Trophoblast cell (in vitro differentiated cells and primary cell): ENCODE data around the gene GGPS1.

Experiments used
- DNase-seq, 2 donors: peaks; one replicate each; pipeline ENCODE4 v3.0.0-alpha.2; 2016
- H2AFZ ChIP-seq: 2 replicates; pipeline ENCODE4 v1.6.1; 2013; ENCODE audit warnings: low read length, moderate library complexity, mild to moderate bottlenecking; ENCODE audit not compliant: insufficient read depth, poor library complexity
- H2AK5ac ChIP-seq: 2 replicates; pipeline ENCODE4 v1.6.1; 2013; ENCODE audit warnings: mild to moderate bottlenecking, low read length
- H2BK120ac ChIP-seq: 2 replicates; pipeline ENCODE4 v1.6.1; 2013; ENCODE audit warnings: low read length, mild to moderate bottlenecking, moderate library complexity; ENCODE audit not compliant: insufficient read depth, poor library complexity
- H2BK12ac ChIP-seq: 2 replicates; pipeline ENCODE4 v1.6.1; 2013; ENCODE audit warnings: mild to moderate bottlenecking, low read length, moderate library complexity
- H2BK5ac ChIP-seq: 2 replicates; pipeline ENCODE4 v1.6.1; 2013; ENCODE audit warnings: low read length, low read depth, moderate library complexity, mild to moderate bottlenecking; ENCODE audit not compliant: poor library complexity
- H3K14ac ChIP-seq: 2 replicates; pipeline ENCODE4 v1.6.1; 2013; ENCODE audit warnings: mild to moderate bottlenecking, low read length
- H3K18ac ChIP-seq: 2 replicates; pipeline ENCODE4 v1.6.1; 2013; ENCODE audit warnings: mild to moderate bottlenecking, low read length
- H3K23ac ChIP-seq: 2 replicates; pipeline ENCODE4 v1.6.1; 2013; ENCODE audit warnings: low read length
- H3K27ac ChIP-seq: 2 replicates; pipeline ENCODE4 v1.5.1; 2013; ENCODE audit warnings: low read depth, mild to moderate bottlenecking, inconsistent platforms, low read length, moderate library complexity
- H3K27me3 ChIP-seq: 2 replicates; pipeline ENCODE4 v1.6.1; 2013; ENCODE audit warnings: inconsistent platforms, mild to moderate bottlenecking, low read length, moderate library complexity; ENCODE audit not compliant: insufficient read depth
- H3K36me3 ChIP-seq, 2 experiments: 1 replicate in 1 of 2; 2 replicates in 1 of 2; pipeline ENCODE4 v1.6.1; 2013; ENCODE audit warnings: low read length in 2 of 2, mild to moderate bottlenecking in 2 of 2, moderate library complexity in 1 of 2; ENCODE audit not compliant: insufficient read depth in 2 of 2, control insufficient read depth in 1 of 2
- H3K4ac ChIP-seq: 2 replicates; pipeline ENCODE4 v1.6.1; 2013; ENCODE audit warnings: low read depth, mild to moderate bottlenecking, low read length, moderate library complexity
- H3K4me1 ChIP-seq, 2 experiments: 1 replicate in 1 of 2; 2 replicates in 1 of 2; pipeline ENCODE4 v1.6.1; 2013; ENCODE audit warnings: low read length in 2 of 2, mild to moderate bottlenecking in 2 of 2, moderate library complexity in 1 of 2; ENCODE audit not compliant: insufficient read depth in 2 of 2, control insufficient read depth in 1 of 2
- H3K4me2 ChIP-seq: 2 replicates; pipeline ENCODE4 v1.6.1; 2013; ENCODE audit warnings: inconsistent platforms, mild to moderate bottlenecking, low read length, moderate library complexity
- H3K4me3 ChIP-seq: 2 replicates; pipeline ENCODE4 v1.5.1; 2013; ENCODE audit warnings: mild to moderate bottlenecking, low read depth, low read length, inconsistent platforms
- H3K79me1 ChIP-seq: one replicate; pipeline ENCODE4 v1.6.1; 2013; ENCODE audit warnings: low read length
- H3K79me2 ChIP-seq: 2 replicates; pipeline ENCODE4 v1.6.1; 2013; ENCODE audit warnings: low read length, mild to moderate bottlenecking; ENCODE audit not compliant: control insufficient read depth, insufficient read depth, poor library complexity
- H3K9ac ChIP-seq: 2 replicates; pipeline ENCODE4 v1.6.1; 2013; ENCODE audit warnings: mild to moderate bottlenecking, low read length
- H3K9me3 ChIP-seq: 2 replicates; pipeline ENCODE4 v1.6.1; 2013; ENCODE audit warnings: low read depth, mild to moderate bottlenecking, control low read depth, inconsistent platforms, low read length; ENCODE audit not compliant: insufficient read depth
- H4K12ac ChIP-seq: 2 replicates; pipeline ENCODE4 v1.6.1; 2013; ENCODE audit warnings: low read depth, mild to moderate bottlenecking, low read length, moderate library complexity
- H4K8ac ChIP-seq: 2 replicates; pipeline ENCODE4 v1.6.1; 2013; ENCODE audit warnings: low read depth, mild to moderate bottlenecking, low read length, moderate library complexity
- H4K91ac ChIP-seq: one replicate; pipeline ENCODE4 v1.6.1; 2013; ENCODE audit warnings: low read depth, mild to moderate bottlenecking, low read length, moderate library complexity
- WGBS: extraction: QIAGEN DNeasy Blood & Tissue Kit; methylation state at CpG from one replicate; pipeline ENCODE4 v1.1.7; 2013; ENCODE audit warnings: missing lambda C conversion rate; ENCODE audit not compliant: insufficient read length, insufficient coverage; ENCODE audit errors: extremely low coverage; 5-methylcytosine and 5-hydroxymethylcytosine counted together

Gene GGPS1

DNA sequence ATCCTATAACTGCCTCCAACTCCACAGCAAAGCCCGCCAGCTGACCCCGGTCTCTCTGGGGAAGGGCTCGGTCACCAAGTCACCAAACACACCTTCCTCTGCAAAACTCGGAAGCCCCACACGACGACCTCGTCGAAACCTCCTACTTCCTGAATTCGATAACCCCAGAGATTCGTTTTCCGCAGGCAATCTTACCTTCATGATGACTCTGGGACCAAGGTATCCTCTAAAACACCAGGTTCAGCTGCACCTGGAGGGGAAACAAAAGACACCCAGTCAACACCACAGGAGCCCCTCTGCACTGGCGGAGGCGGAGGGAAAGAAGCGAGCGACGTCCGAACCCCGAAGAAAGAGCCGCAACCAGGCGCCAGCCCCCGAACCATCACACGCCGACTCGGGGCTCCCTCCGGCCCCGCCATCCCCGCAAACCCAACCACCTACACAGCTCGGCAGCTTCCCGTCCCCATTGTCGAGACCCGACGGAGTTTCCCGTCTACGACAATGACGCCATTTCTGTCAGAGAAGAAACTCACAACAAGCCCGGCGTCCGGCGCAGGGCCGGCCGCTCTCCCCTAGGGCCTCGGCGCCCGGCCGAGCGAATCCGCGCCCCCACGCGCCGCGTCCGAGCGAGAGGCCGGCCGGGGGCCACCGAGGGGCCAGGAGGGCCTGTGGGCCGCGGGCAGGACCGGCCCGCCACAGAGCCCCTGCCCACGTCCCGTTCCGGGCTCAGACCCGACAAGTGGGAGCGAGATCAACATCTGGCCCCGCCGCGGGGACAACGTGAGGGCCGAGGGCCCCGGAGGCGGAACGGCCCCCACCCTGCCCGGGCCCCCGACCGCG is 1.4 kb upstream of the GGPS1 start:
- DNase-seq = peak; percentile 16 to 56
- Histone ChIP-seq H3K4ac (peak overlapping the region; percentile 98), H3K4me1 (no peaks in the 10 kb centered on the region), H3K4me2 (peak overlapping the region; percentile 72), H3K14ac (peak overlapping the region; percentile 96), H3K36me3 (peaks cover 0 to 2% of the 10 kb centered on the region in 2 experiments), H2AFZ (peak overlapping the region; percentile 33), H2BK12ac (no peak overlapping the region), H3K79me2 (peaks cover 32% of the 10 kb centered on the region), H3K18ac (peak overlapping the region; percentile 97), H3K27me3 (no peaks in the 10 kb centered on the region), H4K91ac (peak overlapping the region; percentile 76), H3K9me3 (no peaks in the 10 kb centered on the region), H3K79me1 (peaks cover 23% of the 10 kb centered on the region), H3K4me3 (peak overlapping the region; percentile 95), H4K12ac (peak overlapping the region; percentile 71), H2AK5ac (peak overlapping the region; percentile 8), H3K9ac (peak overlapping the region; percentile 63), H3K27ac (peak overlapping the region; percentile 85), H4K8ac (peak overlapping the region; percentile 93), H2BK5ac (peak overlapping the region; percentile 80), H2BK120ac (peak overlapping the region; percentile 85), H3K23ac (no peak overlapping the region)
- no CpG with 5 or more reads among the region's 78 CpGs for WGBS

DNA sequence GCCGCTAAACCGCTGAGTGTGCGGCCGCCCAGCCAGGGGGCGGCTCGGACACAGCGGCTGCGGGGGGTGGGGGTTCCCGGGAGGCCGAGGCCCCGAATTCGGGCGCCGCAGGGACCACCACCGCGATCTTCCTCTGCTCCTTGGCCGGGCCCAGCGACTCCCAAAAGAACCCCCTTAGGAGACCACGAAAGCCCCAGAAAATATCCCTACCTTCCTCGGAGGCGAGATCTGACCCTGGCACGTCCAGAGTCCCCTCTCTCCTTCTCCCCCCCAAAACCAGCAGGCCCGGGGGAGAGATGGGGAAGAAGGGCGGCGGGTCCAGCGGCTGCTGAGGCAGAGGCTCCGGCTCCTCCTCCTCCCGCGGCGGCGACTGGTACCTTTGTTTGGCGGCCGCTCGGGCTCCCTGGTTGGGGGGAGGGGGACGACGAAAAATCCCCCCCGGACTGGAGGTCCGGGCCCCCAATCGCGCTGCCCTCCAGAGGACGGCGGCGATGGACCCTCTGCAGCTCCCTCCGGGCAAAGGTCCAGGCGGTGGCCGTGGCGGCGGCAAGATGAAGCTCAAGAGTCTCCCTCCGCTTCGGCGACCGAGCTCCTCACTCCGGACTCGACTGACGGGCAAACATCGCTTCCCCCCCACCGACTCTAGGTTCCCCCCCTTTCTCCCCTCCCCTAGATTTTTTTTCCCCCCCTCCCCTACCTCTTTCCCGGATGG is 655 bp upstream of the GGPS1 start, which contains the start of gene ARID4B:
Gene ARID4B (minus strand): TSS at position 621 of the 712 bp plus-strand sequence. CDS start 1,260 bp downstream, outside the sequence.
- peak within 1 kb of the TSS; percentile 74 for H2AFZ ChIP-seq
- peak within 1 kb of the TSS; percentile 96 for H3K14ac ChIP-seq
- peaks cover 0 to 2% of the 10 kb centered on the region in 2 experiments for H3K36me3 ChIP-seq
- H4K91ac ChIP-seq = peak within 1 kb of the TSS; percentile 76
- H2BK120ac ChIP-seq = peak within 1 kb of the TSS; percentile 85
- H3K4me1 ChIP-seq = no peaks in the 10 kb centered on the region
- H3K4me2 ChIP-seq = peak within 1 kb of the TSS; percentile 97
- H3K23ac ChIP-seq = no peak within 1 kb of the TSS
- H3K27me3 ChIP-seq = no peaks in the 10 kb centered on the region
- H2AK5ac ChIP-seq = peak within 1 kb of the TSS; percentile 71
- peaks cover 23% of the 10 kb centered on the region for H3K79me1 ChIP-seq
- DNase-seq = no peak
- peak within 1 kb of the TSS; percentile 98 for H3K4ac ChIP-seq
- H3K9me3 ChIP-seq = no peaks in the 10 kb centered on the region
- peaks cover 28% of the 10 kb centered on the region for H3K79me2 ChIP-seq
- no CpG with 5 or more reads among the region's 58 CpGs for WGBS
- peak within 1 kb of the TSS; percentile 71 for H4K12ac ChIP-seq
- H2BK5ac ChIP-seq = peak within 1 kb of the TSS; percentile 80
- H2BK12ac ChIP-seq = no peak within 1 kb of the TSS
- H3K4me3 ChIP-seq = peak within 1 kb of the TSS; percentile 95
- H3K9ac ChIP-seq = peak within 1 kb of the TSS; percentile 91
- peak within 1 kb of the TSS; percentile 95 for H3K27ac ChIP-seq
- H4K8ac ChIP-seq = peak within 1 kb of the TSS; percentile 93
- H3K18ac ChIP-seq = peak within 1 kb of the TSS; percentile 97

DNA sequence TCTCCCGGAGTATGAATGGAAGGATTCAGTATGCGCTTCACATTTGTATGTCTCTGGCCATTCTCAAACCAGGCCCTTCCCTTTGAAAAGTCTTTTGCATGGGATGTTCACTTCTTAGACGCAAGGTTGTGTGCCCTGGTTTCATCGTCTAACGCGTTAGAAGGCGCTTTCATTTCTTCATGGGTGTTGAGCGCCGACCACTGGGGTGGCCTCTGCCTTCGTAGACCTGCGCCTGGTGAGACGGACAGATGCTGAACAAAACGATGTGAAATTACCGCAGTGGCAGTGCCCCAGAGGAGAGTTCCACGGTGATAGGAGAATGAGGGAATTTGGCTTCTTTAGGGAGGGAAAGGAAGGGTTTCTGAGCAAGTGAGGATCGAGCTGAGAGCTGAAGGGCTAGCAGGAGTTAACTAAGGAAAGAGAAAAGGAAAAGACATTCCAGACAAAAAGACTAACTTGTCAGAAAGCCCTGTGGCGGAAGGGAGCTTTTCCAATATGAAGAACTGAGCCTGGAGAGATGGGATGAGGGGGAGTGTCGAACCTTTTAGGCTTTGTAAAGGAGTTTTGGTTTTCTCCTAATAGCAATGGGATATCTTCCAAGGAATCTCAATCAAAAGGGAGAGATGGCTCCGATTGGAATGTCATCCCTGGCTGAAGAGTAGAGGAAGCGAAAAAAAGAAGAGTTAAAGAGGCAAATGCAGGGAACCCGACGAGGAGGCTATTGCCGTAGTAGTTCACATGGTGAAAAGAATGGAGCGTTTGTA is 951 bp downstream of the GGPS1 start:
- Histone ChIP-seq H3K27ac (peak overlapping the region; percentile 95), H2AFZ (peak overlapping the region; percentile 74), H3K36me3 (peaks cover 0 to 2% of the 10 kb centered on the region in 2 experiments), H2BK120ac (peak overlapping the region; percentile 0), H4K8ac (peak overlapping the region; percentile 59), H2BK12ac (no peak overlapping the region), H3K14ac (peak overlapping the region; percentile 7), H3K4me3 (peak overlapping the region; percentile 84), H3K9ac (peak overlapping the region; percentile 91), H2BK5ac (peak overlapping the region; percentile 5), H3K18ac (peak overlapping the region; percentile 1), H3K4me2 (peak overlapping the region; percentile 97), H4K91ac (peak overlapping the region; percentile 44), H3K23ac (peak overlapping the region; percentile 67), H3K9me3 (no peaks in the 10 kb centered on the region), H3K79me1 (peaks cover 23% of the 10 kb centered on the region), H3K79me2 (peaks cover 22% of the 10 kb centered on the region), H3K27me3 (no peaks in the 10 kb centered on the region), H3K4ac (peak overlapping the region; percentile 26), H3K4me1 (no peaks in the 10 kb centered on the region), H2AK5ac (no peak overlapping the region), H4K12ac (peak overlapping the region; percentile 25)
- DNase-seq = peak in 1 of 2 donors; percentile 52
- WGBS = no CpG with 5 or more reads among the region's 24 CpGs

DNA sequence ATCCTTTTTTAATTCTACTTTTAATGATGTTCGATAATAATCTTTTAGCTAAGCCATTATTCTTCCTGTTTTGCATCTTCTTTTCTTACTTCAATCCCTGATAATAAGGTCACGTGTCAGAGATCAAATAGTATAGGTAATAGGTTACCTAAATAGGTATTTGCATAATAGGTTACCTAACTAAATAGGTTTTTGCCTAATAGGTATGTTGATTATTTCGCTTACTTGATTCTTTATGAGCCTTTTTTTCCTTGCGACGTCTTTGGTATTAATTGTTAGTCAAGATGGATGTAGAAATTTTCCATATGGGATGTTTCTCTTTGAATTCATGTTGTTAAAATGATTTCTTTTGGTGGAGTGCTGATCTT is 2.5 kb downstream of the GGPS1 start:
- peaks cover 20% of the 10 kb centered on the region for H3K79me2 ChIP-seq
- peaks cover under 1 to 4% of the 10 kb centered on the region in 2 experiments for H3K36me3 ChIP-seq
- H4K12ac ChIP-seq = no peak overlapping the region
- no peak overlapping the region for H3K4me3 ChIP-seq
- H3K14ac ChIP-seq = no peak overlapping the region
- WGBS = no CpG with 5 or more reads among the region's 5 CpGs
- H3K9ac ChIP-seq = no peak overlapping the region
- no peaks in the 10 kb centered on the region for H3K4me1 ChIP-seq
- H3K27ac ChIP-seq = no peak overlapping the region
- H2AK5ac ChIP-seq = no peak overlapping the region
- no peak overlapping the region for H4K91ac ChIP-seq
- no peak overlapping the region for H2AFZ ChIP-seq
- H3K4me2 ChIP-seq = no peak overlapping the region
- no peak overlapping the region for H2BK120ac ChIP-seq
- no peaks in the 10 kb centered on the region for H3K27me3 ChIP-seq
- H3K9me3 ChIP-seq = no peaks in the 10 kb centered on the region
- no peak overlapping the region for H4K8ac ChIP-seq
- no peak for DNase-seq
- H3K18ac ChIP-seq = no peak overlapping the region
- H3K23ac ChIP-seq = no peak overlapping the region
- H3K4ac ChIP-seq = no peak overlapping the region
- H2BK12ac ChIP-seq = no peak overlapping the region
- H2BK5ac ChIP-seq = no peak overlapping the region
- peaks cover 23% of the 10 kb centered on the region for H3K79me1 ChIP-seq
